ENCODE results near the gene CDA. TPM values are rescaled to one million over a fixed set of nuclear protein-coding genes. Genes with fewer than 3 reads are reported as not detected.

The CDA gene
- total RNA-seq, 1 donor from 2014 or later: 2.0 TPM

DNA sequence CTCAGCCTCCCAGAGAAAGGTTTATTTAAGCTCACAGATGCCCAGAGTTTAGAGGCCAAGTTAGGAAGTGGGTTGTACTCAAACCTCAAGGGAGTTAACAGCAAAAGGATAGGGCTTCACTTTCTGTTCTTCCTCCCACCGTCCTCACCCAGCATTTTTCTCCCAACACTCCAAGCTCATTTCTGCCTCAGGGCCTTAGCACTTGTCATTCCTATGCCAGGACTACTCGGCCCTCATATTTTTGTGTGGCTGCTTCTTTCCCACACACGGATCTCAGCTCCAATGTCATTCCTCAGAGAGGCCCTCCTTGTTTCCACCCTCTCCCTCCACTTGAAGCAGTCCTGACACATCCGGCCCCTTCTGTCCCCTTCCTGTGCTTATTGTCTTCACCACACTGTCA lies 23.7 kb upstream of the CDA start:
- H3K9me3 ChIP-seq (replicated peaks): no peaks in the 10 kb centered on the region
- H3K27me3 ChIP-seq (ENCODE audit: low read depth): peaks cover 28% of the 10 kb centered on the region
- no peak for DNase-seq
- H3K27ac ChIP-seq (replicated peaks): no peak overlapping the region
- no peaks in the 10 kb centered on the region for H3K36me3 ChIP-seq
- H3K4me3 ChIP-seq: no peak overlapping the region
- intact Hi-C loops (cut with micrococcal nuclease): no loop called here
- TF ChIP-seq, protein P1, sequence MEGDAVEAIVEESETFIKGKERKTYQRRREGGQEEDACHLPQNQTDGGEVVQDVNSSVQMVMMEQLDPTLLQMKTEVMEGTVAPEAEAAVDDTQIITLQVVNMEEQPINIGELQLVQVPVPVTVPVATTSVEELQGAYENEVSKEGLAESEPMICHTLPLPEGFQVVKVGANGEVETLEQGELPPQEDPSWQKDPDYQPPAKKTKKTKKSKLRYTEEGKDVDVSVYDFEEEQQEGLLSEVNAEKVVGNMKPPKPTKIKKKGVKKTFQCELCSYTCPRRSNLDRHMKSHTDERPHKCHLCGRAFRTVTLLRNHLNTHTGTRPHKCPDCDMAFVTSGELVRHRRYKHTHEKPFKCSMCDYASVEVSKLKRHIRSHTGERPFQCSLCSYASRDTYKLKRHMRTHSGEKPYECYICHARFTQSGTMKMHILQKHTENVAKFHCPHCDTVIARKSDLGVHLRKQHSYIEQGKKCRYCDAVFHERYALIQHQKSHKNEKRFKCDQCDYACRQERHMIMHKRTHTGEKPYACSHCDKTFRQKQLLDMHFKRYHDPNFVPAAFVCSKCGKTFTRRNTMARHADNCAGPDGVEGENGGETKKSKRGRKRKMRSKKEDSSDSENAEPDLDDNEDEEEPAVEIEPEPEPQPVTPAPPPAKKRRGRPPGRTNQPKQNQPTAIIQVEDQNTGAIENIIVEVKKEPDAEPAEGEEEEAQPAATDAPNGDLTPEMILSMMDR (IDR thresholded peaks at IDR 0.05; ENCODE audit: borderline replicate concordance): no peak
- H3K4me1 ChIP-seq: no peaks in the 10 kb centered on the region

- Histone ChIP-seq H3K4me3 (no peak overlapping the region), H3K4me1 (no peaks in the 10 kb centered on the region), H3K9me3 (replicated peaks) (peaks cover 8% of the 10 kb centered on the region), H3K27me3 (ENCODE audit: low read depth) (peaks cover 25% of the 10 kb centered on the region), H3K27ac (replicated peaks) (no peak overlapping the region), H3K36me3 (no peaks in the 10 kb centered on the region)
- intact Hi-C loops (cut with micrococcal nuclease): no loop called here
- no peak for DNase-seq
- TF ChIP-seq, protein P1 (IDR thresholded peaks at IDR 0.05; ENCODE audit: borderline replicate concordance): no peak
These were observed 19.3 kb upstream of the CDA start for GRCh38 chr1:20569523-20570098.

GRCh38 chr1:20571427-20571826 lies 17.5 kb upstream of the CDA start:
- Histone ChIP-seq H3K4me3 (no peak overlapping the region), H3K4me1 (no peaks in the 10 kb centered on the region), H3K27ac (replicated peaks) (no peak overlapping the region), H3K36me3 (no peaks in the 10 kb centered on the region), H3K27me3 (ENCODE audit: low read depth) (peaks cover 22% of the 10 kb centered on the region), H3K9me3 (replicated peaks) (peaks cover 8% of the 10 kb centered on the region)
- intact Hi-C loops (cut with micrococcal nuclease): no loop called here
- TF ChIP-seq, protein P1 (IDR thresholded peaks at IDR 0.05; ENCODE audit: borderline replicate concordance): no peak
- DNase-seq: no peak

DNA sequence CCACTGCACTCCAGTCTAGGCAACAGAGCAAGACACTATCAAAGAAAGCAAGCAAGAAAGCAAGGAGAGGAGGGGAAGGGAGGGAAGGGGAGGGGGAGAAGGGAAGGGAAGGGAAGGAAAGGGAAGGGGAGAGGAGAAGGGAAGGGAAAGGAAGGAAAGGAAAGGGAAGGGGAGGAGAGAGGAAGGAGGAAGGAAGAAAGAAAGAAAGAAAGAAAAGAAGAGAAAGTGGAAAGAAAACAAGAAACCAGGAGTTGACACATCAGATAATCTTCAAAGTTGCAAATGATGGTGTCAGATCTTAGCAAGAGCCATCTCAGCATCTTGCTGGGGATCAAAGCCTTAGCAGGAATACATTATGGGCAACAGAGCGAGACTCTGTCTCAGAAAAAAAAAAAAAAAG lies 14.9 kb upstream of the CDA start:
- no peak overlapping the region for H3K4me3 ChIP-seq
- intact Hi-C loops (cut with micrococcal nuclease): no loop called here
- TF ChIP-seq, protein P1 (IDR thresholded peaks at IDR 0.05; ENCODE audit: borderline replicate concordance): no peak
- no peak for DNase-seq
- H3K27ac ChIP-seq (replicated peaks): no peak overlapping the region
- H3K27me3 ChIP-seq (ENCODE audit: low read depth): peaks cover 18% of the 10 kb centered on the region
- no peaks in the 10 kb centered on the region for H3K4me1 ChIP-seq
- H3K36me3 ChIP-seq: no peaks in the 10 kb centered on the region
- H3K9me3 ChIP-seq (replicated peaks): peaks cover 8% of the 10 kb centered on the region

- TF ChIP-seq, protein P1 (IDR thresholded peaks at IDR 0.05; ENCODE audit: borderline replicate concordance): peak; percentile 84
- no peaks in the 10 kb centered on the region for H3K36me3 ChIP-seq
- DNase-seq: peak; percentile 87
- intact Hi-C loops (cut with micrococcal nuclease): loop anchor here (5.0 kb wide), 1 partner anchor 57 kb away; the partner anchor contains the start of gene PINK1
- H3K27me3 ChIP-seq (ENCODE audit: low read depth): peaks cover 10% of the 10 kb centered on the region
- no peak overlapping the region for H3K27ac ChIP-seq (replicated peaks)
- peaks cover 8% of the 10 kb centered on the region for H3K9me3 ChIP-seq (replicated peaks)
- H3K4me1 ChIP-seq: no peaks in the 10 kb centered on the region
- no peak overlapping the region for H3K4me3 ChIP-seq
These were observed 14.0 kb upstream of the CDA start for GRCh38 chr1:20574686-20575540.
